ENCODE measurements around the gene NAA16.
"Not testable (repeated sequence)": the region's sequence is repeated elsewhere in the genome, so short reads cannot be mapped to it uniquely, and the experiment has no call there.

Gene NAA16

GRCh38 chr13:41411522-41411921, 100.5 kb downstream of the NAA16 start:
- no peak for DNase-seq

DNA sequence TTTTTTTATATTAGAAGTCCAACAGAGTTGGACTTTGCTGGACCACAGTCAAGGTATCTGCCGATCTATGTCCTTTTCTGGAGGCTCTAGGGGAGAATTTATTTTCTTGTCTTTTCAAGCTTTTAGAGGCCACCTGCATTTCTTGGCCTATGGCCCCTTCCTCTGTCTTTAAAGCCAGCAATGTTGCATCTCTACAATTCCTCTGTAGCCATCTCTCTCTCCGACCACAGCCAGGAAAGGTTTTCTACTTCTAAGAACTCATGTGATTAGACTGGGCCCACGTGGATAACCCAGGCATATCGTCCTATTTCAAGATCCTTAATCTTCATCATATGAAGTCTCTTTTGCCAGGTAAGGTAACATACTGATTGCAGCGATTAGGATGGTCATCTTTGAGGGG, 102.8 kb downstream of the NAA16 start:
- DNase-seq, result no peak

GRCh38 chr13:41416276-41416675, 105.2 kb downstream of the NAA16 start:
- no peak for DNase-seq

GRCh38 chr13:41418027-41418426, 107.0 kb downstream of the NAA16 start:
- no peak for DNase-seq

DNA sequence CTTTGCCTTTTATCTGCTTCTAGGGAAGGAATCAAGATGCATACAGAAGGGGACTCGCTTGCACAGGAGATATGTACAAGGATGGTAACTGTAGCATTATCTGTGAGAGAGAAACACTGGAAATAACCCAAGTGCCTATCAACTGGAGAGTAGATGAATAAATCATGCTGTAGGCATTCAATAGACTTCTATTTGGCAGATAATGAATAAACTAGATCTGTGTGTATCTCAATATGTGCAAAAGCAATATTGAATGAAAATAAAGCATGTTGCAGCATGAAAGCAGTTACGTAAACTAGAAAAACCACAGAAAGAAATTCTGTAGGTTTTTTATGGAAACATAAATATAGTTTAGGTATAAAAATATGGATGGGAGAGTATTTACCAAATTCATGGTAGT, 107.7 kb downstream of the NAA16 start:
- no peak for DNase-seq

- no peak for DNase-seq
These were observed 108.1 kb downstream of the NAA16 start for GRCh38 chr13:41419206-41419605.

GRCh38 chr13:41420146-41420545, 109.1 kb downstream of the NAA16 start:
- DNase-seq, result no peak

- not testable (repeated sequence) for DNase-seq
These were observed 110.3 kb downstream of the NAA16 start for GRCh38 chr13:41421330-41421729.

GRCh38 chr13:41421983-41422382, 110.9 kb downstream of the NAA16 start:
- DNase-seq, result not testable (repeated sequence)

- not testable (repeated sequence) for DNase-seq
These were observed 112.2 kb downstream of the NAA16 start for GRCh38 chr13:41423259-41423658.

DNA sequence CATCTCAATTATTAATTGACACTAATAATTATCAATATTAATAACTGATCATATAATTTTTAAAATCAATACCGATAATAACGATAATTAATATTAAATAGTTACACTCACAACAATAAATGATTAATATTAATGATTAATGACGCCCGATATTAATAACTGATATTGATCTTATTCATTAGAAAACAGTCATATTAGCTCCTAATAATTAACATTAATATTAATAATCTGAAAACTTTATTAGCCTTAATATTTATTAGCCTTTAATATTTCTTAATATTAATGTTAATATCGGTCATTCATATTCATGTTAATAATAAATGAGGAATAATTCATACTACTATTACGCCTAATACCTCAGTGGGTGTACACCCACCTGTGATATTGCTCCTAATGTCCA, 113.6 kb downstream of the NAA16 start:
- DNase-seq, result not testable (repeated sequence)

GRCh38 chr13:41426047-41426446, 115.0 kb downstream of the NAA16 start:
- DNase-seq, result no peak
